ENCODE measurements around the gene EXOC3L1. TPM values are rescaled to one million over a fixed set of nuclear protein-coding genes. Genes with fewer than 3 reads are reported as not detected.

EXOC3L1 gene
- total and polyA plus RNA-seq, 2 of the 13 experiments (the other 11 are each of a cell fraction or from before 2014, with no cell fraction given) = 0.12 TPM; not detected in 1

DNA sequence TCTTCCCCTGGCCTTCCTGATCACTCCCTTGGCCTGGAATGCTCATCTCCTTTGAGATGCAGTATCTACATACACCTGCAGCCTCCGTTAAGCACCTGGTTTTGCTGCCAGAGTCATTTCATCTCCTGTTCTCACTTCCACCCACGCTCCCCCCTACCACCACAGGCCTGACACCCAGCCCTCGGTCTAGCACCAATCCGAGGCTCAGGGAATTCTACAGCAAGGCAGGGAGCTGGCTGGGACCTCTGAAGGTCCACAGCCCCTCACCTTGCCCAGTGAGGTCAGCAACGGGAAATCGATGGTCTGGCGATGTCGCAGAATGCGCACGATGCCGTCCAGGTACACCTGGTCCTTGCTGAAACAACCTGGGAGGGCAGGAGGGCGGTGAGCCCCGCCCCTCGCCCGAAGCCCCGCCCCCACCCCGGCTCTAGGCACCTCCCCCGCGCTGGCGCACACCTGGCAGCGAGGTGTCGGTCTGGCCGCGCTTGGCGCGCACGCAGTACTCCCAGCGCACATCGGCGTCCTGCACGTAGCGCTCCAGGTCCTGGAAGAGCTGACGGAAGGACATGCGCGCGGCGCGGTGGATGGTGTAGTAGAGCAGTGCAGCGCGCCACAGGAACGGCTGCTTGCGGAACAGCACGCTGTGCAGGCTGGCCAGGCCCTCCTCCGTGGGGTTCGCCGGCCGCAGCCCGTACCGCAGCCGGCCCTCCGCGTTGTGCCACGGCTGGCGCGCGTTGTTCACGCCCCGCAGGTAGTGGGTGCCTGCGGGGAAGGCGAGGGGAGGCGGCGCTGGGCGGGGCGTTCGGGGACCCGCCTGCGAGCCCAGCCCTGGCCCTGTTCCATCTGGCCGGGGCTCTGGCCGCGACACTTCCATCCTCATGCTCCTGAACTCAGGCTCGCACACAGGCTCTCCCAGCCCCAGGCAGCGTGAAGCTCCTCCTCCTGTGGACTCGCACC lies 11.9 kb downstream of the EXOC3L1 start (continued):
- TF ChIP-seq, protein P1, sequence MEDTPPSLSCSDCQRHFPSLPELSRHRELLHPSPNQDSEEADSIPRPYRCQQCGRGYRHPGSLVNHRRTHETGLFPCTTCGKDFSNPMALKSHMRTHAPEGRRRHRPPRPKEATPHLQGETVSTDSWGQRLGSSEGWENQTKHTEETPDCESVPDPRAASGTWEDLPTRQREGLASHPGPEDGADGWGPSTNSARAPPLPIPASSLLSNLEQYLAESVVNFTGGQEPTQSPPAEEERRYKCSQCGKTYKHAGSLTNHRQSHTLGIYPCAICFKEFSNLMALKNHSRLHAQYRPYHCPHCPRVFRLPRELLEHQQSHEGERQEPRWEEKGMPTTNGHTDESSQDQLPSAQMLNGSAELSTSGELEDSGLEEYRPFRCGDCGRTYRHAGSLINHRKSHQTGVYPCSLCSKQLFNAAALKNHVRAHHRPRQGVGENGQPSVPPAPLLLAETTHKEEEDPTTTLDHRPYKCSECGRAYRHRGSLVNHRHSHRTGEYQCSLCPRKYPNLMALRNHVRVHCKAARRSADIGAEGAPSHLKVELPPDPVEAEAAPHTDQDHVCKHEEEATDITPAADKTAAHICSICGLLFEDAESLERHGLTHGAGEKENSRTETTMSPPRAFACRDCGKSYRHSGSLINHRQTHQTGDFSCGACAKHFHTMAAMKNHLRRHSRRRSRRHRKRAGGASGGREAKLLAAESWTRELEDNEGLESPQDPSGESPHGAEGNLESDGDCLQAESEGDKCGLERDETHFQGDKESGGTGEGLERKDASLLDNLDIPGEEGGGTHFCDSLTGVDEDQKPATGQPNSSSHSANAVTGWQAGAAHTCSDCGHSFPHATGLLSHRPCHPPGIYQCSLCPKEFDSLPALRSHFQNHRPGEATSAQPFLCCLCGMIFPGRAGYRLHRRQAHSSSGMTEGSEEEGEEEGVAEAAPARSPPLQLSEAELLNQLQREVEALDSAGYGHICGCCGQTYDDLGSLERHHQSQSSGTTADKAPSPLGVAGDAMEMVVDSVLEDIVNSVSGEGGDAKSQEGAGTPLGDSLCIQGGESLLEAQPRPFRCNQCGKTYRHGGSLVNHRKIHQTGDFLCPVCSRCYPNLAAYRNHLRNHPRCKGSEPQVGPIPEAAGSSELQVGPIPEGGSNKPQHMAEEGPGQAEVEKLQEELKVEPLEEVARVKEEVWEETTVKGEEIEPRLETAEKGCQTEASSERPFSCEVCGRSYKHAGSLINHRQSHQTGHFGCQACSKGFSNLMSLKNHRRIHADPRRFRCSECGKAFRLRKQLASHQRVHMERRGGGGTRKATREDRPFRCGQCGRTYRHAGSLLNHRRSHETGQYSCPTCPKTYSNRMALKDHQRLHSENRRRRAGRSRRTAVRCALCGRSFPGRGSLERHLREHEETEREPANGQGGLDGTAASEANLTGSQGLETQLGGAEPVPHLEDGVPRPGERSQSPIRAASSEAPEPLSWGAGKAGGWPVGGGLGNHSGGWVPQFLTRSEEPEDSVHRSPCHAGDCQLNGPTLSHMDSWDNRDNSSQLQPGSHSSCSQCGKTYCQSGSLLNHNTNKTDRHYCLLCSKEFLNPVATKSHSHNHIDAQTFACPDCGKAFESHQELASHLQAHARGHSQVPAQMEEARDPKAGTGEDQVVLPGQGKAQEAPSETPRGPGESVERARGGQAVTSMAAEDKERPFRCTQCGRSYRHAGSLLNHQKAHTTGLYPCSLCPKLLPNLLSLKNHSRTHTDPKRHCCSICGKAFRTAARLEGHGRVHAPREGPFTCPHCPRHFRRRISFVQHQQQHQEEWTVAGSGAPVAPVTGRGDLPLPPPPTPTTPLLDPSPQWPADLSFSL (CRISPR knock-in tag; IDR thresholded peaks at IDR 0.05) = no peak
- no peak for TF ChIP-seq TRAFD1 (CRISPR knock-in tag; IDR thresholded peaks at IDR 0.05; ENCODE audit: borderline replicate concordance)
- no peak; the same call in 1 of the 2 replicates for TF ChIP-seq RAD21 (CRISPR knock-in tag; IDR thresholded peaks at IDR 0.05)
- TF ChIP-seq, protein P2, sequence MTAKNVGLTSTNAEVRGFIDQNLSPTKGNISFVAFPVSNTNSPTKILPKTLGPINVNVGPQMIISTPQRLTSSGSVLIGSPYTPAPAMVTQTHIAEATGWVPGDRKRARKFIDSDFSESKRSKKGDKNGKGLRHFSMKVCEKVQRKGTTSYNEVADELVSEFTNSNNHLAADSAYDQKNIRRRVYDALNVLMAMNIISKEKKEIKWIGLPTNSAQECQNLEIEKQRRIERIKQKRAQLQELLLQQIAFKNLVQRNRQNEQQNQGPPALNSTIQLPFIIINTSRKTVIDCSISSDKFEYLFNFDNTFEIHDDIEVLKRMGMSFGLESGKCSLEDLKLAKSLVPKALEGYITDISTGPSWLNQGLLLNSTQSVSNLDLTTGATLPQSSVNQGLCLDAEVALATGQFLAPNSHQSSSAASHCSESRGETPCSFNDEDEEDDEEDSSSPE (CRISPR knock-in tag; IDR thresholded peaks at IDR 0.05) = peak; percentile 74
- TF ChIP-seq, protein P3, sequence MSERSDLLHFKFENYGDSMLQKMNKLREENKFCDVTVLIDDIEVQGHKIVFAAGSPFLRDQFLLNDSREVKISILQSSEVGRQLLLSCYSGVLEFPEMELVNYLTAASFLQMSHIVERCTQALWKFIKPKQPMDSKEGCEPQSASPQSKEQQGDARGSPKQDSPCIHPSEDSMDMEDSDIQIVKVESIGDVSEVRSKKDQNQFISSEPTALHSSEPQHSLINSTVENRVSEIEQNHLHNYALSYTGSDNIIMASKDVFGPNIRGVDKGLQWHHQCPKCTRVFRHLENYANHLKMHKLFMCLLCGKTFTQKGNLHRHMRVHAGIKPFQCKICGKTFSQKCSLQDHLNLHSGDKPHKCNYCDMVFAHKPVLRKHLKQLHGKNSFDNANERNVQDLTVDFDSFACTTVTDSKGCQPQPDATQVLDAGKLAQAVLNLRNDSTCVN (CRISPR knock-in tag; IDR thresholded peaks at IDR 0.05; ENCODE audit: borderline replicate concordance) = no peak; the same call in 1 of the 2 replicates
- TF ChIP-seq ZNF207 (IDR thresholded peaks at IDR 0.05; ENCODE audit: borderline replicate concordance) = no peak
- TF ChIP-seq SATB2 (CRISPR knock-in tag; IDR thresholded peaks at IDR 0.05) = no peak
- 0 out of 2 replicates have a peak, but pooled peaks have one; percentile 76 for TF ChIP-seq ZNF34 (CRISPR knock-in tag; IDR thresholded peaks at IDR 0.05; ENCODE audit: borderline replicate concordance)
- TF ChIP-seq, protein P4, sequence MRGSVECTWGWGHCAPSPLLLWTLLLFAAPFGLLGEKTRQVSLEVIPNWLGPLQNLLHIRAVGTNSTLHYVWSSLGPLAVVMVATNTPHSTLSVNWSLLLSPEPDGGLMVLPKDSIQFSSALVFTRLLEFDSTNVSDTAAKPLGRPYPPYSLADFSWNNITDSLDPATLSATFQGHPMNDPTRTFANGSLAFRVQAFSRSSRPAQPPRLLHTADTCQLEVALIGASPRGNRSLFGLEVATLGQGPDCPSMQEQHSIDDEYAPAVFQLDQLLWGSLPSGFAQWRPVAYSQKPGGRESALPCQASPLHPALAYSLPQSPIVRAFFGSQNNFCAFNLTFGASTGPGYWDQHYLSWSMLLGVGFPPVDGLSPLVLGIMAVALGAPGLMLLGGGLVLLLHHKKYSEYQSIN (CRISPR knock-in tag; IDR thresholded peaks at IDR 0.05; ENCODE audit: borderline replicate concordance) = no peak
- TF ChIP-seq ZNF256 (CRISPR knock-in tag; conservative IDR thresholded peaks at IDR 0.05) = no peak
- no peak; the same call in 1 of the 2 replicates for TF ChIP-seq ZMAT3 (CRISPR knock-in tag; conservative IDR thresholded peaks at IDR 0.05)
- TF ChIP-seq ZNF547 (CRISPR knock-in tag; IDR thresholded peaks at IDR 0.05) = peak; percentile 66; the same call in 1 of the 2 replicates
- no peak for TF ChIP-seq CBX1 (IDR thresholded peaks at IDR 0.05; ENCODE audit: low read depth)

Data from HepG2 (cell line).